ENCODE data around the gene UBASH3B. TPM values are rescaled to one million over a fixed set of nuclear protein-coding genes. Genes with fewer than 3 reads are reported as not detected.
"Not testable (repeated sequence)": the region's sequence is repeated elsewhere in the genome, so short reads cannot be mapped to it uniquely, and the experiment has no call there.

The UBASH3B gene
- total RNA-seq, 4 donors from 2014 or later, result 2.7 to 16.4 (median 9.7) TPM

DNA sequence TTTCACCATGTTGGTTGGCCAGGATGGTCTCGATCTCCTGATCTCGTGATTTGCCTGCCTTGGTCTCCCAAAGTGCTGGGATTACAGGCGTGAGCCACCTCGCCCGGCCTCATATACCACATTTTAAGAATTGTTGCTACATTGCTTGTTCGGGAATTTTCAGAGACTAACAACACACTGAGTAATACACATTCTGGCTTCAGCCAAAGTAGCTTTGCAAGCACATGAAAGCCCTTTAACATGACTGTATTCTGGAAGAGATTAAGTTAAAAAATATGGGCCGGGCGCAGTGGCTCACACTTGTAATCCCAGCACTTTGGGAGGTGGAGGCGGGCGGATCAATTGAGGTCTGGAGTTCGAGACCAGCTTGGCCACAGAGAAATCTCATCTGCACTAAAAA lies 197.7 kb downstream of the UBASH3B start:
- TF ChIP-seq POLR2A (IDR thresholded peaks at IDR 0.05), result no peak
- TF ChIP-seq, protein P1, sequence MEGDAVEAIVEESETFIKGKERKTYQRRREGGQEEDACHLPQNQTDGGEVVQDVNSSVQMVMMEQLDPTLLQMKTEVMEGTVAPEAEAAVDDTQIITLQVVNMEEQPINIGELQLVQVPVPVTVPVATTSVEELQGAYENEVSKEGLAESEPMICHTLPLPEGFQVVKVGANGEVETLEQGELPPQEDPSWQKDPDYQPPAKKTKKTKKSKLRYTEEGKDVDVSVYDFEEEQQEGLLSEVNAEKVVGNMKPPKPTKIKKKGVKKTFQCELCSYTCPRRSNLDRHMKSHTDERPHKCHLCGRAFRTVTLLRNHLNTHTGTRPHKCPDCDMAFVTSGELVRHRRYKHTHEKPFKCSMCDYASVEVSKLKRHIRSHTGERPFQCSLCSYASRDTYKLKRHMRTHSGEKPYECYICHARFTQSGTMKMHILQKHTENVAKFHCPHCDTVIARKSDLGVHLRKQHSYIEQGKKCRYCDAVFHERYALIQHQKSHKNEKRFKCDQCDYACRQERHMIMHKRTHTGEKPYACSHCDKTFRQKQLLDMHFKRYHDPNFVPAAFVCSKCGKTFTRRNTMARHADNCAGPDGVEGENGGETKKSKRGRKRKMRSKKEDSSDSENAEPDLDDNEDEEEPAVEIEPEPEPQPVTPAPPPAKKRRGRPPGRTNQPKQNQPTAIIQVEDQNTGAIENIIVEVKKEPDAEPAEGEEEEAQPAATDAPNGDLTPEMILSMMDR (IDR thresholded peaks at IDR 0.05), result no peak
- DNase-seq, result no peak
- peaks cover 0 to 5% (median 1%) of the 10 kb centered on the region in 4 donors for H3K27me3 ChIP-seq
- peaks cover 0 to 19% (median 0%) of the 10 kb centered on the region in 3 donors for H3K4me1 ChIP-seq
- no peak overlapping the region for H3K4me3 ChIP-seq
- WGBS, 2 donors, result 80 to 82% methylated on average over 11 of the region's 11 CpGs
- peak overlapping the region in 2 of 4 donors; percentile 54 to 55 for H3K27ac ChIP-seq
- no peaks in the 10 kb centered on the region for H3K36me3 ChIP-seq
- intact Hi-C loops (cut with DNase I), result loop anchor here (5.0 kb wide), 2 partner anchors 56 to 221 kb away; no protein-coding TSS in a partner anchor
- no peaks in the 10 kb centered on the region for H3K9me3 ChIP-seq

DNA sequence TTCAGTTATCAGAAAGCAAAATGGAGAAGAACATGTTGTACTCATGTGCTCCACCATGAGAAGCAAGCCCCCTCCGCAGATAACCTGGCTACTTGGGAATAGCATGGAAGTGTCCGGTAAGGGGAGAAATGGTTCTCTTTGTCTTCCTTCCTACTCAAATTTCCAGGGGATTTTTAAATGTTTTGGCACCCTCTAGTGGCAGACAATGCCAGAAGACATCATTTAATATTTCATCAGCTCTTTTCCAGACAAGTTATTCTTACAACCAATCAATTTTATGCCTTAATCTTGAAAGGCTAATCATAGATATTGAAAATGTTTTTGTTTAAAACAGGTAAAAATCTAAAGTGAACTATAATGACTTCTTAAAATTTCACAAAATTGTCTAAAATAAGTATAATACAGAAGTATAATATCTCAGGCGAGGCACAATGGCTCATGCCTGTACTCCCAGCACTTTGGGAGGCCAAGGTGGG lies 198.5 kb downstream of the UBASH3B start:
- WGBS, 2 donors, result 32 to 35% methylated on average over 3 of the region's 3 CpGs
- DNase-seq, result no peak
- TF ChIP-seq, protein P1 (IDR thresholded peaks at IDR 0.05), result peak; percentile 68 to 83 (median 76)
- TF ChIP-seq POLR2A (IDR thresholded peaks at IDR 0.05), result no peak
- H3K36me3 ChIP-seq, result no peaks in the 10 kb centered on the region
- no peaks in the 10 kb centered on the region for H3K9me3 ChIP-seq
- no peak overlapping the region for H3K4me3 ChIP-seq
- peaks cover 0 to 19% (median 0%) of the 10 kb centered on the region in 3 donors for H3K4me1 ChIP-seq
- no peak overlapping the region for H3K27ac ChIP-seq
- peaks cover 0 to 5% (median 1%) of the 10 kb centered on the region in 4 donors for H3K27me3 ChIP-seq
- intact Hi-C loops (cut with DNase I), result loop anchor here (5.0 kb wide), 2 partner anchors 57 to 222 kb away; no protein-coding TSS in a partner anchor

DNA sequence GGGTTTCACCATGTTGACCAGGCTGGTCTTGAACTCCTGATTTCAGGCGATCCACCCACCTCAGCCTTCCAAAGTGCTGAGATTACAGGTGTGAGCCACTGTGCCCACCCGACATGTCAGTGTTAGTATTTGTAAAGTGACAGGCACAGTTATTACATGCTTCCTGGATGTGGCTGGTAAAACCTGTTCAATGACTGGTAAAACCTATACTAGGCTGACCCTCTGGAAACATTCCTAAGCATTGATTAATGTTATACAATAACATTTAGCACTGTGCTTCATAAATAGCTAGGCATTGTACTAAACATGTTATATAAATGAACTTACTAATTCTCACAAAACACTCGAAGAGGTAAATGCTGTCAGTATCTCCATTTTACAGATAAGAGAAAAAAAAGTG lies 206.1 kb downstream of the UBASH3B start:
- Histone ChIP-seq H3K27me3 (peaks cover 0 to 29% (median 0%) of the 10 kb centered on the region in 4 donors), H3K27ac (no peak overlapping the region), H3K9me3 (no peaks in the 10 kb centered on the region), H3K4me1 (peaks cover 0 to 15% (median 0%) of the 10 kb centered on the region in 3 donors), H3K36me3 (no peaks in the 10 kb centered on the region), H3K4me3 (no peak overlapping the region)
- DNase-seq, result no peak
- intact Hi-C loops (cut with DNase I), result loop anchor here (5.0 kb wide), 1 partner anchor 161 kb away; no protein-coding TSS in a partner anchor
- TF ChIP-seq, protein P1 (IDR thresholded peaks at IDR 0.05), result no peak
- no peak for TF ChIP-seq POLR2A (IDR thresholded peaks at IDR 0.05)
- 21 to 63% methylated on average over 3 of the region's 3 CpGs for WGBS, 2 donors

DNA sequence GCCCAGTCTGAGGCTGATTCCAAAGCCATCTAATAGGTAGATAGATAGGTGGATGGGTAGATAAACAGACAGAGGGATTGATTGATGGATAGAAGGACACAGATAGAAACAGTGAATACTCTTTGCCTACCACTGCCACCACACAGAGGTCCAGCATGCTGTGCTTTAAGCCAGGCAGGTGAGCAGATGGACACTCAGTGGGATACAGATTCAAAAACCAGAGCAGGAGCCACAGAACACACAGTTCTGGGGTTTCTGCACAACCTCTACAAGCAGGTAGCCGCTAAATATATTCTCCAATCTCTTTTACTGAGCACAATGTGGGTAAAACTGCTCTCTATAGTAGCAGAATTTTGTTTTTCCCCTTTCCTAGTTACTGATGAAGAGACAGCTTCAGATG lies 206.6 kb downstream of the UBASH3B start:
- intact Hi-C loops (cut with DNase I), result loop anchor here (5.0 kb wide), 1 partner anchor 160 kb away; no protein-coding TSS in a partner anchor
- no peak overlapping the region for H3K4me3 ChIP-seq
- TF ChIP-seq POLR2A (IDR thresholded peaks at IDR 0.05), result no peak
- TF ChIP-seq, protein P1 (IDR thresholded peaks at IDR 0.05), result no peak
- no peaks in the 10 kb centered on the region for H3K36me3 ChIP-seq
- no peaks in the 10 kb centered on the region for H3K9me3 ChIP-seq
- DNase-seq, result no peak
- peaks cover 0 to 34% (median 0%) of the 10 kb centered on the region in 4 donors for H3K27me3 ChIP-seq
- WGBS, 2 donors, result 94 to 100% methylated on average over 1 of the region's 1 CpG
- no peak overlapping the region for H3K27ac ChIP-seq
- H3K4me1 ChIP-seq, result peaks cover 0 to 11% (median 0%) of the 10 kb centered on the region in 3 donors

DNA sequence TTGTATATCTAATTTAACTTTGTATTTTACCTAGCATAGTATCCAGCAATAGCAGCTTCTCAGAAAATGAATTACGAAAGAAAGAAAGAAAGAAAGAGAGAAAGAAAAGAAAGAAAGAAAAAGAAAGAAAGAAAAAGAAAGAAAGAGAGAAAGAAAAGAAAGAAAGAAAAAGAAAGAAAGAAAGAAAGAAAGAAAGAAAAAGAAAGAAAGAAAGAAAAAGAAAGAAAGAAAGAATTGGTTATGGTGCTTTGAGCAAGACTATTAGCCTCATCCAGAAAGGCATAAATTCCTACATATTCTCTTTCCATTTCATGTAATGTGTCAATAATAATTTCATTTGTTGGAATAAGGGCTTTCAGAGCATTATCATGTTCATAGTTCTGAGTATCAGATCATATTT lies 207.6 kb downstream of the UBASH3B start:
- not testable (repeated sequence) for H3K9me3 ChIP-seq, H3K36me3 ChIP-seq, H3K4me3 ChIP-seq, H3K27ac ChIP-seq, DNase-seq, H3K4me1 ChIP-seq
- intact Hi-C loops (cut with DNase I), result loop anchor here (5.0 kb wide), 1 partner anchor 159 kb away; no protein-coding TSS in a partner anchor
- 75 to 90% methylated on average over 1 of the region's 1 CpG for WGBS, 2 donors
- peaks cover 0 to 30% (median 0%) of the 10 kb centered on the region in 4 donors for H3K27me3 ChIP-seq
